ENCODE measurements around the gene HEATR5B.

DNA sequence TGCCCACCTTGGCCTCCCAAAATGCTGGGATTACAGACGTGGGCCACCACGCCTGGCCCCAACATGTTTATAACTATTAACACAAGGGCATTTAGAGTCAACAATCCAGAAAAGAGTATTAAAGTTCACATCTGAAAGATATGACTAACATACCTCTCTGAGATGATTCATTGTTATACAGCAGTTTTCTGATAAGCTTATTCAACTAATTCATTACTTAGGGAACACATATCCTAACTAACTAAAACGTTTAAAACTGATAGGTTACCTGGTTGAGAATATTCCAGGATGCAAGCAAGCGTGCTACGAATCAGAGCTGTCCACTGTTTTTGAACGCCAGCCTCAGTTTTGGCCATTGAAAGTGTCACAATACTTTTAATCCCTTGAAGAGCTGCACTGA is 83.9 kb downstream of the HEATR5B start:
- TF ChIP-seq, protein P1, sequence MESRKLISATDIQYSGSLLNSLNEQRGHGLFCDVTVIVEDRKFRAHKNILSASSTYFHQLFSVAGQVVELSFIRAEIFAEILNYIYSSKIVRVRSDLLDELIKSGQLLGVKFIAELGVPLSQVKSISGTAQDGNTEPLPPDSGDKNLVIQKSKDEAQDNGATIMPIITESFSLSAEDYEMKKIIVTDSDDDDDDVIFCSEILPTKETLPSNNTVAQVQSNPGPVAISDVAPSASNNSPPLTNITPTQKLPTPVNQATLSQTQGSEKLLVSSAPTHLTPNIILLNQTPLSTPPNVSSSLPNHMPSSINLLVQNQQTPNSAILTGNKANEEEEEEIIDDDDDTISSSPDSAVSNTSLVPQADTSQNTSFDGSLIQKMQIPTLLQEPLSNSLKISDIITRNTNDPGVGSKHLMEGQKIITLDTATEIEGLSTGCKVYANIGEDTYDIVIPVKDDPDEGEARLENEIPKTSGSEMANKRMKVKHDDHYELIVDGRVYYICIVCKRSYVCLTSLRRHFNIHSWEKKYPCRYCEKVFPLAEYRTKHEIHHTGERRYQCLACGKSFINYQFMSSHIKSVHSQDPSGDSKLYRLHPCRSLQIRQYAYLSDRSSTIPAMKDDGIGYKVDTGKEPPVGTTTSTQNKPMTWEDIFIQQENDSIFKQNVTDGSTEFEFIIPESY (IDR thresholded peaks at IDR 0.05; ENCODE audit: borderline replicate concordance, low read depth) = no peak
- TF ChIP-seq TAF1 (IDR thresholded peaks at IDR 0.05; ENCODE audit: borderline replicate concordance, low read depth, low read length) = no peak
- no peak for TF ChIP-seq GABPA (IDR thresholded peaks at IDR 0.05; ENCODE audit: low read depth)
- TF ChIP-seq, protein P2, sequence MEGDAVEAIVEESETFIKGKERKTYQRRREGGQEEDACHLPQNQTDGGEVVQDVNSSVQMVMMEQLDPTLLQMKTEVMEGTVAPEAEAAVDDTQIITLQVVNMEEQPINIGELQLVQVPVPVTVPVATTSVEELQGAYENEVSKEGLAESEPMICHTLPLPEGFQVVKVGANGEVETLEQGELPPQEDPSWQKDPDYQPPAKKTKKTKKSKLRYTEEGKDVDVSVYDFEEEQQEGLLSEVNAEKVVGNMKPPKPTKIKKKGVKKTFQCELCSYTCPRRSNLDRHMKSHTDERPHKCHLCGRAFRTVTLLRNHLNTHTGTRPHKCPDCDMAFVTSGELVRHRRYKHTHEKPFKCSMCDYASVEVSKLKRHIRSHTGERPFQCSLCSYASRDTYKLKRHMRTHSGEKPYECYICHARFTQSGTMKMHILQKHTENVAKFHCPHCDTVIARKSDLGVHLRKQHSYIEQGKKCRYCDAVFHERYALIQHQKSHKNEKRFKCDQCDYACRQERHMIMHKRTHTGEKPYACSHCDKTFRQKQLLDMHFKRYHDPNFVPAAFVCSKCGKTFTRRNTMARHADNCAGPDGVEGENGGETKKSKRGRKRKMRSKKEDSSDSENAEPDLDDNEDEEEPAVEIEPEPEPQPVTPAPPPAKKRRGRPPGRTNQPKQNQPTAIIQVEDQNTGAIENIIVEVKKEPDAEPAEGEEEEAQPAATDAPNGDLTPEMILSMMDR (IDR thresholded peaks at IDR 0.05) = no peak
- no peak for TF ChIP-seq NFIC (IDR thresholded peaks at IDR 0.05; ENCODE audit: borderline replicate concordance)
- TF ChIP-seq REST (IDR thresholded peaks at IDR 0.05; ENCODE audit: low read depth, low read length) = no peak
- TF ChIP-seq FOXM1 (IDR thresholded peaks at IDR 0.05; ENCODE audit: low read depth) = no peak
- no peak for TF ChIP-seq POLR2AphosphoS5 (IDR thresholded peaks at IDR 0.05; ENCODE audit: low read depth, low read length)
- TF ChIP-seq, protein P3, sequence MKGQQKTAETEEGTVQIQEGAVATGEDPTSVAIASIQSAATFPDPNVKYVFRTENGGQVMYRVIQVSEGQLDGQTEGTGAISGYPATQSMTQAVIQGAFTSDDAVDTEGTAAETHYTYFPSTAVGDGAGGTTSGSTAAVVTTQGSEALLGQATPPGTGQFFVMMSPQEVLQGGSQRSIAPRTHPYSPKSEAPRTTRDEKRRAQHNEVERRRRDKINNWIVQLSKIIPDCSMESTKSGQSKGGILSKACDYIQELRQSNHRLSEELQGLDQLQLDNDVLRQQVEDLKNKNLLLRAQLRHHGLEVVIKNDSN (IDR thresholded peaks at IDR 0.05; ENCODE audit: borderline replicate concordance, low read depth) = no peak
- no peak for TF ChIP-seq RAD21 (IDR thresholded peaks at IDR 0.05; ENCODE audit: low read length)
- TF ChIP-seq, protein P4, sequence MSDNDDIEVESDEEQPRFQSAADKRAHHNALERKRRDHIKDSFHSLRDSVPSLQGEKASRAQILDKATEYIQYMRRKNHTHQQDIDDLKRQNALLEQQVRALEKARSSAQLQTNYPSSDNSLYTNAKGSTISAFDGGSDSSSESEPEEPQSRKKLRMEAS (IDR thresholded peaks at IDR 0.05; ENCODE audit: low read depth) = no peak
- no peak for TF ChIP-seq YY1 (IDR thresholded peaks at IDR 0.05; ENCODE audit: low read depth)
- TF ChIP-seq MEF2A (IDR thresholded peaks at IDR 0.05; ENCODE audit: borderline replicate concordance, low read depth) = no peak

All from SK-N-SH (cell line).